Adipocyte (in vitro differentiated cells): ENCODE measurements around the gene CATSPER1.
"Not testable (repeated sequence)": the region's sequence is repeated elsewhere in the genome, so short reads cannot be mapped to it uniquely, and the experiment has no call there.

Experiments used
- DNase-seq: peaks from one replicate; pipeline ENCODE4 v3.0.0-alpha.2; 2015; ENCODE audit warnings: low read depth
- H3K27me3 ChIP-seq: replicated peaks from 2 replicates; pipeline ENCODE4 v1.7.0; 2013; ENCODE audit warnings: mild to moderate bottlenecking, low read length, moderate library complexity; ENCODE audit not compliant: control insufficient read depth, insufficient read depth
- H3K36me3 ChIP-seq: 2 replicates; pipeline ENCODE4 v1.7.0; 2013; ENCODE audit warnings: low read length, mild to moderate bottlenecking, moderate library complexity; ENCODE audit not compliant: control insufficient read depth, insufficient read depth, severe bottlenecking
- H3K4me1 ChIP-seq: 2 replicates; pipeline ENCODE4 v1.7.0; 2013; ENCODE audit warnings: mild to moderate bottlenecking, low read length, moderate library complexity; ENCODE audit not compliant: control insufficient read depth, insufficient read depth
- H3K4me3 ChIP-seq: 2 replicates; pipeline ENCODE4 v1.7.0; 2013; ENCODE audit warnings: mild to moderate bottlenecking, low read length, moderate library complexity
- H3K9ac ChIP-seq: 2 replicates; pipeline ENCODE4 v1.7.0; 2013; ENCODE audit warnings: mild to moderate bottlenecking, low read length, moderate library complexity
- H3K9me3 ChIP-seq: 2 replicates; pipeline ENCODE4 v1.7.0; 2013; ENCODE audit warnings: mild to moderate bottlenecking, low read length, moderate library complexity; ENCODE audit not compliant: control insufficient read depth

CATSPER1 gene

GRCh38 chr11:66037327-66037726 lies 11.0 kb upstream of the CATSPER1 start:
- peaks cover 6% of the 10 kb centered on the region for H3K4me1 ChIP-seq
- no peak overlapping the region for H3K4me3 ChIP-seq
- H3K9ac ChIP-seq, result no peak overlapping the region
- peaks cover 35% of the 10 kb centered on the region for H3K27me3 ChIP-seq
- no peaks in the 10 kb centered on the region for H3K36me3 ChIP-seq
- peaks cover 9% of the 10 kb centered on the region for H3K9me3 ChIP-seq
- no peak for DNase-seq

GRCh38 chr11:66036334-66036710 lies 10.0 kb upstream of the CATSPER1 start:
- Histone ChIP-seq H3K36me3 (no peaks in the 10 kb centered on the region), H3K4me1 (peaks cover 6% of the 10 kb centered on the region), H3K4me3 (no peak overlapping the region), H3K9me3 (peaks cover 9% of the 10 kb centered on the region), H3K9ac (no peak overlapping the region), H3K27me3 (peaks cover 33% of the 10 kb centered on the region)
- no peak for DNase-seq

GRCh38 chr11:66035653-66036333 lies 9.5 kb upstream of the CATSPER1 start:
- Histone ChIP-seq H3K4me1 (peaks cover 6% of the 10 kb centered on the region), H3K36me3 (no peaks in the 10 kb centered on the region), H3K9me3 (peaks cover 9% of the 10 kb centered on the region), H3K4me3 (no peak overlapping the region), H3K9ac (no peak overlapping the region), H3K27me3 (peaks cover 27% of the 10 kb centered on the region)
- no peak for DNase-seq

- no peak for DNase-seq
- H3K4me3 ChIP-seq, result no peak overlapping the region
Measured at GRCh38 chr11:66032957-66033735, 6.9 kb upstream of the CATSPER1 start.

GRCh38 chr11:66023186-66023440 lies 3.2 kb downstream of the CATSPER1 start:
- not testable (repeated sequence) for H3K4me3 ChIP-seq, H3K4me1 ChIP-seq, H3K36me3 ChIP-seq, H3K27me3 ChIP-seq, H3K9me3 ChIP-seq, H3K9ac ChIP-seq, DNase-seq

More at GRCh38 chr11:66032957-66033735, 6.9 kb upstream of the CATSPER1 start:
- H3K27me3 ChIP-seq, result peaks cover 23% of the 10 kb centered on the region
- H3K9me3 ChIP-seq, result peaks cover 9% of the 10 kb centered on the region
- H3K4me1 ChIP-seq, result no peaks in the 10 kb centered on the region
- no peaks in the 10 kb centered on the region for H3K36me3 ChIP-seq
- no peak overlapping the region for H3K9ac ChIP-seq

GRCh38 chr11:66022401-66023185 lies 3.7 kb downstream of the CATSPER1 start:
- H3K4me1 ChIP-seq, result peaks cover 7% of the 10 kb centered on the region
- no peaks in the 10 kb centered on the region for H3K36me3 ChIP-seq
- H3K9me3 ChIP-seq, result no peaks in the 10 kb centered on the region
- peak overlapping the region; percentile 77 for H3K9ac ChIP-seq
- peak overlapping the region; percentile 40 for H3K4me3 ChIP-seq
- H3K27me3 ChIP-seq, result peaks cover 4% of the 10 kb centered on the region
- DNase-seq, result peak; percentile 88

GRCh38 chr11:66020618-66021357 lies 5.5 kb downstream of the CATSPER1 start:
- peak; percentile 70 for DNase-seq
- H3K27me3 ChIP-seq, result peaks cover 4% of the 10 kb centered on the region
- no peak overlapping the region for H3K9ac ChIP-seq
- H3K9me3 ChIP-seq, result no peaks in the 10 kb centered on the region
- no peak overlapping the region for H3K4me3 ChIP-seq
- no peaks in the 10 kb centered on the region for H3K36me3 ChIP-seq
- peaks cover 7% of the 10 kb centered on the region for H3K4me1 ChIP-seq

GRCh38 chr11:66020212-66020611 lies 6.1 kb downstream of the CATSPER1 start:
- no peak for DNase-seq
- no peaks in the 10 kb centered on the region for H3K36me3 ChIP-seq
- no peak overlapping the region for H3K4me3 ChIP-seq
- H3K4me1 ChIP-seq, result peaks cover 7% of the 10 kb centered on the region
- peaks cover 4% of the 10 kb centered on the region for H3K27me3 ChIP-seq
- no peaks in the 10 kb centered on the region for H3K9me3 ChIP-seq
- H3K9ac ChIP-seq, result no peak overlapping the region

GRCh38 chr11:66017321-66017720 lies 9.0 kb downstream of the CATSPER1 start:
- no peaks in the 10 kb centered on the region for H3K9me3 ChIP-seq
- H3K4me1 ChIP-seq, result peaks cover 4% of the 10 kb centered on the region
- DNase-seq, result no peak
- H3K36me3 ChIP-seq, result no peaks in the 10 kb centered on the region
- H3K9ac ChIP-seq, result no peak overlapping the region
- H3K27me3 ChIP-seq, result no peaks in the 10 kb centered on the region
- no peak overlapping the region for H3K4me3 ChIP-seq

- Histone ChIP-seq H3K9me3 (no peaks in the 10 kb centered on the region), H3K27me3 (no peaks in the 10 kb centered on the region)
Measured at GRCh38 chr11:66016793-66017177, 9.5 kb downstream of the CATSPER1 start.

More at GRCh38 chr11:66016793-66017177, 9.5 kb downstream of the CATSPER1 start:
- Histone ChIP-seq H3K36me3 (no peaks in the 10 kb centered on the region), H3K4me3 (no peak overlapping the region), H3K4me1 (peaks cover 4% of the 10 kb centered on the region), H3K9ac (no peak overlapping the region)
- no peak for DNase-seq
